OCI-LY1 (cell line): ENCODE results near the gene CAPS.

Source experiments
- H2AFZ ChIP-seq: fragments of 200-600 bp; sonication (generic), shearing (Covaris generic); 2 replicates; pipeline ENCODE4 v1.6.0; 2014; ENCODE audit warnings: antibody characterized with exemption, mild to moderate bottlenecking, low read length
- H3F3A ChIP-seq: fragments of 200-600 bp; sonication (generic), shearing (Covaris generic); 2 replicates; pipeline ENCODE4 v1.6.0; 2014; ENCODE audit warnings: mild to moderate bottlenecking, antibody characterized with exemption, low read length, moderate library complexity; ENCODE audit not compliant: insufficient read depth
- H3K27ac ChIP-seq: fragments of 200-600 bp; sonication (generic); 2 replicates; pipeline ENCODE4 v1.5.1; 2014; ENCODE audit warnings: low read length, mixed run types, mild to moderate bottlenecking, low read depth; ENCODE audit not compliant: poor library complexity, severe bottlenecking
- H3K27me3 ChIP-seq: fragments of 200-600 bp; sonication (generic); 2 replicates; pipeline ENCODE4 v1.6.0; 2014; ENCODE audit warnings: antibody characterized with exemption, mild to moderate bottlenecking, low read length, moderate library complexity; ENCODE audit not compliant: insufficient read depth
- H3K36me3 ChIP-seq: fragments of 200-600 bp; sonication (generic); 2 replicates; pipeline ENCODE4 v1.6.1; 2014; ENCODE audit warnings: mild to moderate bottlenecking, antibody characterized with exemption, low read length, moderate library complexity, mixed read lengths; ENCODE audit not compliant: insufficient read depth
- H3K4me1 ChIP-seq: fragments of 200-600 bp; sonication (generic); 2 replicates; pipeline ENCODE4 v1.5.1; 2014; ENCODE audit warnings: mild to moderate bottlenecking, low read length, moderate library complexity; ENCODE audit not compliant: insufficient read depth, severe bottlenecking
- H3K4me2 ChIP-seq: fragments of 200-600 bp; sonication (generic), shearing (Covaris generic); 2 replicates; pipeline ENCODE4 v1.6.1; 2014; ENCODE audit warnings: low read length
- H3K4me3 ChIP-seq: fragments of 200-600 bp; sonication (generic); 2 replicates; pipeline ENCODE4 v1.5.1; 2014; ENCODE audit warnings: low read length, low read depth, mild to moderate bottlenecking, mixed read lengths; ENCODE audit not compliant: poor library complexity, severe bottlenecking
- H3K79me2 ChIP-seq: fragments of 200-600 bp; shearing (Covaris generic); 2 replicates; pipeline ENCODE4 v1.6.1; 2016; ENCODE audit warnings: mixed run types, low read length, mixed read lengths; ENCODE audit not compliant: insufficient read depth
- H3K9ac ChIP-seq: fragments of 200-600 bp; sonication (generic), shearing (Covaris generic); 2 replicates; pipeline ENCODE4 v1.6.1; 2014; ENCODE audit warnings: mild to moderate bottlenecking, low read length, mixed read lengths
- H3K9me2 ChIP-seq: fragments of 200-600 bp; sonication (generic), shearing (Covaris generic); 2 replicates; pipeline ENCODE4 v1.6.1; 2014; ENCODE audit warnings: low read depth, mild to moderate bottlenecking, low read length, mixed read lengths
- H3K9me3 ChIP-seq: fragments of 200-600 bp; shearing (Covaris generic); 2 replicates; pipeline ENCODE4 v1.6.1; 2014; ENCODE audit warnings: low read length, mixed read lengths
- H4K20me1 ChIP-seq: fragments of 200-600 bp; sonication (generic), shearing (Covaris generic); 2 replicates; pipeline ENCODE4 v1.6.0; 2016; ENCODE audit warnings: mild to moderate bottlenecking, low read length; ENCODE audit not compliant: insufficient read depth
- EZH2 ChIP-seq: fragments of 200-600 bp; sonication (generic), shearing (Covaris generic); IDR thresholded peaks from 2 replicates; pipeline ENCODE4 v1.8.0; 2017; ENCODE audit warnings: borderline replicate concordance, mixed run types, mild to moderate bottlenecking, antibody characterized with exemption, low read length, moderate library complexity, mixed read lengths
- TF ChIP-seq, protein P1 (sequence below): fragments of 200-600 bp; sonication (generic), shearing (Covaris generic); IDR thresholded peaks from 2 replicates; pipeline ENCODE4 v1.5.1; 2017; ENCODE audit warnings: mild to moderate bottlenecking, antibody characterized with exemption, low read length, moderate library complexity, mixed read lengths

The CAPS gene

DNA sequence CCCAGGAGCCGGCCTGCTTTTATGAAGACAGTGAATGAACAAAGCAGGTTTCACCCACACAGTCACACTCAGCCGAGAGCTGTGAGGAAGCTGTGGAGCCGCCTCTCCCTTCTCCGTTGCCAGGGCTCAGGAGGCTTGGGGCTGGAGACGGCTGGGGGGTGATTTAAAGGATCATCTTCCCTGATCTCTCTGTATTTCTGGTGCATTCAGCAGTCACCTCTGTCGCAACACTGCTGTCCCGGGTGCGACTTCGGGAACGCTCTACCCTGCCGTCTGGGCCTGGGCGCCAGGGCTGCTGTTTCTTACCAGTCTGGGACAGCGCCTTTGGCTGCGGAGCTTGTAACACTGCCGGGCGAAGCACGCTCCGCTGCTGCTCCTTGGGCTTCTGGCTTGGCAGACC is 18.1 kb downstream of the CAPS start:
- no peaks in the 10 kb centered on the region for H3K9me3 ChIP-seq
- H3K4me1 ChIP-seq = no peaks in the 10 kb centered on the region
- H3K4me2 ChIP-seq = no peak overlapping the region
- no peaks in the 10 kb centered on the region for H3K27me3 ChIP-seq
- H3K9me2 ChIP-seq = no peaks in the 10 kb centered on the region
- no peak overlapping the region for H3K27ac ChIP-seq
- H3K9ac ChIP-seq = no peak overlapping the region
- TF ChIP-seq, protein P1, sequence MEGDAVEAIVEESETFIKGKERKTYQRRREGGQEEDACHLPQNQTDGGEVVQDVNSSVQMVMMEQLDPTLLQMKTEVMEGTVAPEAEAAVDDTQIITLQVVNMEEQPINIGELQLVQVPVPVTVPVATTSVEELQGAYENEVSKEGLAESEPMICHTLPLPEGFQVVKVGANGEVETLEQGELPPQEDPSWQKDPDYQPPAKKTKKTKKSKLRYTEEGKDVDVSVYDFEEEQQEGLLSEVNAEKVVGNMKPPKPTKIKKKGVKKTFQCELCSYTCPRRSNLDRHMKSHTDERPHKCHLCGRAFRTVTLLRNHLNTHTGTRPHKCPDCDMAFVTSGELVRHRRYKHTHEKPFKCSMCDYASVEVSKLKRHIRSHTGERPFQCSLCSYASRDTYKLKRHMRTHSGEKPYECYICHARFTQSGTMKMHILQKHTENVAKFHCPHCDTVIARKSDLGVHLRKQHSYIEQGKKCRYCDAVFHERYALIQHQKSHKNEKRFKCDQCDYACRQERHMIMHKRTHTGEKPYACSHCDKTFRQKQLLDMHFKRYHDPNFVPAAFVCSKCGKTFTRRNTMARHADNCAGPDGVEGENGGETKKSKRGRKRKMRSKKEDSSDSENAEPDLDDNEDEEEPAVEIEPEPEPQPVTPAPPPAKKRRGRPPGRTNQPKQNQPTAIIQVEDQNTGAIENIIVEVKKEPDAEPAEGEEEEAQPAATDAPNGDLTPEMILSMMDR = no peak
- no peak for TF ChIP-seq EZH2
- H3K4me3 ChIP-seq = no peak overlapping the region
- H4K20me1 ChIP-seq = no peaks in the 10 kb centered on the region
- H3K36me3 ChIP-seq = peaks cover 86% of the 10 kb centered on the region
- H3K79me2 ChIP-seq = no peaks in the 10 kb centered on the region
- H2AFZ ChIP-seq = no peak overlapping the region
- no peaks in the 10 kb centered on the region for H3F3A ChIP-seq

DNA sequence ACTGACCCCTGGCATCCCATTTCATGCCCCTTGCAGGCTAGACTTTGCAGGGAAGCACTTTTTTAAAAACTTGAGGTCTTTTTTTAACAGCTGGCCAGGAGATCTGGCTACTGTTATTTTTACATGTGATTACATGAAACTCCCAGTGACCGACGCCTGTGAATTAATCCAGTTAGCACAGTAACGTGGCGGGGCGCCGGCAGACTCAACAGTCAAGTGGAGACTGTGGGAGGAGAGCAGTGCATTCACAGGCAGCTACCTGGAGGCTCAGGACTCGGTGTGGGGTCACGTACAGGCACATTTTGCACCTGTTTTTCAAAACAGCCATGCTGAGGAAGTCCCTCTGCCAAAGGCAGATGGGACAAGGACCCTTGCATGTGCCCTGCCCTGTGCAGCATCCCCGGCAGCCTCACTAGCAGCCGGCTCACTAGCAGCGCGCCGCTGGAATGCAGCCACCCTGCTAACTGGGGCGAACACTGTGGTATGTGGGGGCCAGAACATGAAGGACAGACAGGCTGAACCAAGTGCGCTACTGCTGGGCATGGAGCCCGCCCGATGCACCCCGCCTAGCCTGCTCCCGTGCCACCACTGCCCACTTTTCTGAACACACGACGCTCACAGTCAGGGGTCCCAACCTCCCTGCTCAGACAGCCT is 18.7 kb downstream of the CAPS start:
- Histone ChIP-seq H3K9me2 (no peaks in the 10 kb centered on the region), H3K27ac (no peak overlapping the region), H3K79me2 (no peaks in the 10 kb centered on the region), H3K36me3 (peaks cover 86% of the 10 kb centered on the region), H3K4me1 (no peaks in the 10 kb centered on the region), H3K9ac (no peak overlapping the region), H4K20me1 (no peaks in the 10 kb centered on the region), H3K9me3 (no peaks in the 10 kb centered on the region), H3F3A (no peaks in the 10 kb centered on the region), H2AFZ (no peak overlapping the region), H3K4me2 (no peak overlapping the region), H3K4me3 (no peak overlapping the region), H3K27me3 (no peaks in the 10 kb centered on the region)
- TF ChIP-seq, protein P1 = no peak
- no peak for TF ChIP-seq EZH2

DNA sequence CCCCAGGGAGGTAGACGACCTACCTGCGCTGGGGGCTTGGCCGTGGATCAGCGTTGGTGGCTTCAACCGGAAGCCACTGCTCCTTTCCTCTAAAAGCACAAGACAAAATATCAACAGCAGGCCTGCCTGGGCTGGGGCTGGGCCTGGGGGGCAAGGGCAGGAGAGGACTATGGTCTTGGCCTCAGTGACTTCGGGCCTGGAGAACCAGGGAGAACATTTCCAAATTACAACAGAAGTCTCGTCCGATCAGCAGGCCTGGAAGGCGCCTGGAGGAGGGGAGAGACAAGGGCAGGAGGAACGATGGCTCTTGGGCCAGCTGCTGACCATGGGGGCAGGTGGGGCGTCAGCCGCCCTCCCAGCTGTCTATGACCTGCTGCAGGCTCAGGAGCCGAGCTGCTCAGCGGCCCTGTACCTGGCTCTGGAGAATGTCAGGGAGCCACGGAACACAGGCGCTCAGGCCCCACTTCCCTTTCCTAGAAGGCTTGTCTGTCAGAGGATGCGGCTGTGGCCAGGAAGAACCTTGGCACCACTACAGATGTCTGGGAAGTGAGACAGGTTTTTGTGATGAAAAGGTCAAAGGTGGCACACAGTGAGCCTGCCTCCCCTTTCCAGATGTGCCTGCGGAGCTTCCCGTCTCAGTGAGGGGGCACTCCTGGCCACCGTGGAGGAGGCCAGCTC is 19.5 kb downstream of the CAPS start:
- no peaks in the 10 kb centered on the region for H3K4me1 ChIP-seq

More for the DNA sequence above, 19.5 kb downstream of the CAPS start:
- Histone ChIP-seq H3F3A (no peaks in the 10 kb centered on the region), H3K9me3 (no peaks in the 10 kb centered on the region), H3K79me2 (no peaks in the 10 kb centered on the region), H4K20me1 (no peaks in the 10 kb centered on the region), H3K9ac (no peak overlapping the region), H3K4me2 (no peak overlapping the region), H3K36me3 (peaks cover 81% of the 10 kb centered on the region), H3K9me2 (no peaks in the 10 kb centered on the region), H3K27ac (no peak overlapping the region), H3K4me3 (no peak overlapping the region), H2AFZ (no peak overlapping the region), H3K27me3 (no peaks in the 10 kb centered on the region)
- TF ChIP-seq EZH2 = no peak
- TF ChIP-seq, protein P1 = no peak
